ENCODE results near the gene MOB3B. TPM values are rescaled to one million over a fixed set of nuclear protein-coding genes. Genes with fewer than 3 reads are reported as not detected.

Gene MOB3B
- total and polyA plus RNA-seq, 2 of the 13 experiments (the other 11 are each of a cell fraction or from before 2014, with no cell fraction given), result 0.03 to 0.09 TPM

GRCh38 chr9:27489087-27489876, 40.3 kb downstream of the MOB3B start:
- Histone ChIP-seq H4K20me1 (ENCODE audit: insufficient read depth, low read length) (no peaks in the 10 kb centered on the region), H3K9ac (ENCODE audit: insufficient read depth, low read depth, low read length) (no peak overlapping the region), H3K4me3 (replicated peaks in 1 of 3; ENCODE audit: insufficient read depth in 1 of 3, low read depth in 2 of 3, low read length in 3 of 3) (no peak overlapping the region), H3K27ac (ENCODE audit: extremely low read length, insufficient read depth, low read length) (no peak overlapping the region), H2AFZ (ENCODE audit: low read length) (no peak overlapping the region), H3K4me1 (ENCODE audit: insufficient read depth, low read length) (no peaks in the 10 kb centered on the region), H3K79me2 (ENCODE audit: insufficient read depth, low read length) (no peaks in the 10 kb centered on the region), H3K4me2 (ENCODE audit: low read depth, low read length) (no peak overlapping the region), H3K36me3 (replicated peaks in 1 of 2; ENCODE audit: control insufficient read depth in 1 of 2, insufficient read depth in 2 of 2, low read length in 2 of 2) (no peaks in the 10 kb centered on the region), H3K9me3 (ENCODE audit: low read length) (no peaks in the 10 kb centered on the region), H3K27me3 (ENCODE audit: control insufficient read depth in 1 of 2, insufficient read depth in 2 of 2, low read length in 2 of 2) (0 out of 5 replicates have a peak, but pooled peaks cover 0 to 3% of the 10 kb centered on the region in 2 experiments)
- no peak for DNase-seq (ENCODE audit: low spot score)
- FAIRE-seq, result no peak
- POLR2A ChIA-PET, result no interaction called here
- 38% methylated on average over 5 of the region's 5 CpGs for WGBS (ENCODE audit: low lambda C conversion rate)
- CTCF ChIA-PET (ENCODE audit: low intra/inter-chr PET ratio, low total read pairs), result no interaction called here
- in situ Hi-C loops (cut with HindIII; ENCODE audit: extremely low pct_ligation_motif_present, low pct_unique_long_range_greater_than_20kb) (no loop called here), intact Hi-C loops (cut with micrococcal nuclease; ENCODE audit: unreplicated experiment) (no loop called here)
- no peak for ATAC-seq
- no TSS peak for BruUV-seq (replicated peaks)
- no peak for TF ChIP-seq PAXIP1 (CRISPR knock-in tag; conservative IDR thresholded peaks at IDR 0.05)
- TF ChIP-seq RBAK (CRISPR knock-in tag; IDR thresholded peaks at IDR 0.05), result no peak
- TF ChIP-seq, protein P1, sequence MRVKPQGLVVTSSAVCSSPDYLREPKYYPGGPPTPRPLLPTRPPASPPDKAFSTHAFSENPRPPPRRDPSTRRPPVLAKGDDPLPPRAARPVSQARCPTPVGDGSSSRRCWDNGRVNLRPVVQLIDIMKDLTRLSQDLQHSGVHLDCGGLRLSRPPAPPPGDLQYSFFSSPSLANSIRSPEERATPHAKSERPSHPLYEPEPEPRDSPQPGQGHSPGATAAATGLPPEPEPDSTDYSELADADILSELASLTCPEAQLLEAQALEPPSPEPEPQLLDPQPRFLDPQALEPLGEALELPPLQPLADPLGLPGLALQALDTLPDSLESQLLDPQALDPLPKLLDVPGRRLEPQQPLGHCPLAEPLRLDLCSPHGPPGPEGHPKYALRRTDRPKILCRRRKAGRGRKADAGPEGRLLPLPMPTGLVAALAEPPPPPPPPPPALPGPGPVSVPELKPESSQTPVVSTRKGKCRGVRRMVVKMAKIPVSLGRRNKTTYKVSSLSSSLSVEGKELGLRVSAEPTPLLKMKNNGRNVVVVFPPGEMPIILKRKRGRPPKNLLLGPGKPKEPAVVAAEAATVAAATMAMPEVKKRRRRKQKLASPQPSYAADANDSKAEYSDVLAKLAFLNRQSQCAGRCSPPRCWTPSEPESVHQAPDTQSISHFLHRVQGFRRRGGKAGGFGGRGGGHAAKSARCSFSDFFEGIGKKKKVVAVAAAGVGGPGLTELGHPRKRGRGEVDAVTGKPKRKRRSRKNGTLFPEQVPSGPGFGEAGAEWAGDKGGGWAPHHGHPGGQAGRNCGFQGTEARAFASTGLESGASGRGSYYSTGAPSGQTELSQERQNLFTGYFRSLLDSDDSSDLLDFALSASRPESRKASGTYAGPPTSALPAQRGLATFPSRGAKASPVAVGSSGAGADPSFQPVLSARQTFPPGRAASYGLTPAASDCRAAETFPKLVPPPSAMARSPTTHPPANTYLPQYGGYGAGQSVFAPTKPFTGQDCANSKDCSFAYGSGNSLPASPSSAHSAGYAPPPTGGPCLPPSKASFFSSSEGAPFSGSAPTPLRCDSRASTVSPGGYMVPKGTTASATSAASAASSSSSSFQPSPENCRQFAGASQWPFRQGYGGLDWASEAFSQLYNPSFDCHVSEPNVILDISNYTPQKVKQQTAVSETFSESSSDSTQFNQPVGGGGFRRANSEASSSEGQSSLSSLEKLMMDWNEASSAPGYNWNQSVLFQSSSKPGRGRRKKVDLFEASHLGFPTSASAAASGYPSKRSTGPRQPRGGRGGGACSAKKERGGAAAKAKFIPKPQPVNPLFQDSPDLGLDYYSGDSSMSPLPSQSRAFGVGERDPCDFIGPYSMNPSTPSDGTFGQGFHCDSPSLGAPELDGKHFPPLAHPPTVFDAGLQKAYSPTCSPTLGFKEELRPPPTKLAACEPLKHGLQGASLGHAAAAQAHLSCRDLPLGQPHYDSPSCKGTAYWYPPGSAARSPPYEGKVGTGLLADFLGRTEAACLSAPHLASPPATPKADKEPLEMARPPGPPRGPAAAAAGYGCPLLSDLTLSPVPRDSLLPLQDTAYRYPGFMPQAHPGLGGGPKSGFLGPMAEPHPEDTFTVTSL (CRISPR knock-in tag; IDR thresholded peaks at IDR 0.05; ENCODE audit: borderline replicate concordance), result no peak
- no peak for TF ChIP-seq MATR3 (CRISPR knock-in tag; IDR thresholded peaks at IDR 0.05)
- TF ChIP-seq, protein P2, sequence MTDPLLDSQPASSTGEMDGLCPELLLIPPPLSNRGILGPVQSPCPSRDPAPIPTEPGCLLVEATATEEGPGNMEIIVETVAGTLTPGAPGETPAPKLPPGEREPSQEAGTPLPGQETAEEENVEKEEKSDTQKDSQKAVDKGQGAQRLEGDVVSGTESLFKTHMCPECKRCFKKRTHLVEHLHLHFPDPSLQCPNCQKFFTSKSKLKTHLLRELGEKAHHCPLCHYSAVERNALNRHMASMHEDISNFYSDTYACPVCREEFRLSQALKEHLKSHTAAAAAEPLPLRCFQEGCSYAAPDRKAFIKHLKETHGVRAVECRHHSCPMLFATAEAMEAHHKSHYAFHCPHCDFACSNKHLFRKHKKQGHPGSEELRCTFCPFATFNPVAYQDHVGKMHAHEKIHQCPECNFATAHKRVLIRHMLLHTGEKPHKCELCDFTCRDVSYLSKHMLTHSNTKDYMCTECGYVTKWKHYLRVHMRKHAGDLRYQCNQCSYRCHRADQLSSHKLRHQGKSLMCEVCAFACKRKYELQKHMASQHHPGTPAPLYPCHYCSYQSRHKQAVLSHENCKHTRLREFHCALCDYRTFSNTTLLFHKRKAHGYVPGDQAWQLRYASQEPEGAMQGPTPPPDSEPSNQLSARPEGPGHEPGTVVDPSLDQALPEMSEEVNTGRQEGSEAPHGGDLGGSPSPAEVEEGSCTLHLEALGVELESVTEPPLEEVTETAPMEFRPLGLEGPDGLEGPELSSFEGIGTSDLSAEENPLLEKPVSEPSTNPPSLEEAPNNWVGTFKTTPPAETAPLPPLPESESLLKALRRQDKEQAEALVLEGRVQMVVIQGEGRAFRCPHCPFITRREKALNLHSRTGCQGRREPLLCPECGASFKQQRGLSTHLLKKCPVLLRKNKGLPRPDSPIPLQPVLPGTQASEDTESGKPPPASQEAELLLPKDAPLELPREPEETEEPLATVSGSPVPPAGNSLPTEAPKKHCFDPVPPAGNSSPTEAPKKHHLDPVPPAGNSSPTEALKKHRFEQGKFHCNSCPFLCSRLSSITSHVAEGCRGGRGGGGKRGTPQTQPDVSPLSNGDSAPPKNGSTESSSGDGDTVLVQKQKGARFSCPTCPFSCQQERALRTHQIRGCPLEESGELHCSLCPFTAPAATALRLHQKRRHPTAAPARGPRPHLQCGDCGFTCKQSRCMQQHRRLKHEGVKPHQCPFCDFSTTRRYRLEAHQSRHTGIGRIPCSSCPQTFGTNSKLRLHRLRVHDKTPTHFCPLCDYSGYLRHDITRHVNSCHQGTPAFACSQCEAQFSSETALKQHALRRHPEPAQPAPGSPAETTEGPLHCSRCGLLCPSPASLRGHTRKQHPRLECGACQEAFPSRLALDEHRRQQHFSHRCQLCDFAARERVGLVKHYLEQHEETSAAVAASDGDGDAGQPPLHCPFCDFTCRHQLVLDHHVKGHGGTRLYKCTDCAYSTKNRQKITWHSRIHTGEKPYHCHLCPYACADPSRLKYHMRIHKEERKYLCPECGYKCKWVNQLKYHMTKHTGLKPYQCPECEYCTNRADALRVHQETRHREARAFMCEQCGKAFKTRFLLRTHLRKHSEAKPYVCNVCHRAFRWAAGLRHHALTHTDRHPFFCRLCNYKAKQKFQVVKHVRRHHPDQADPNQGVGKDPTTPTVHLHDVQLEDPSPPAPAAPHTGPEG (CRISPR knock-in tag; IDR thresholded peaks at IDR 0.05), result no peak
- TF ChIP-seq PHF8 (CRISPR knock-in tag; IDR thresholded peaks at IDR 0.05), result no peak

All from HepG2 (cell line).